Naive B cell (primary cell): ENCODE measurements around the gene SPAG6. TPM values are rescaled to one million over a fixed set of nuclear protein-coding genes. Genes with fewer than 3 reads are reported as not detected.

ENCODE experiments used
- ATAC-seq, 2 donors: fragments of 150-1000 bp; cut with Tn5 transposase; 2 replicates each; pipeline ENCODE4 v1.10.0; 2021; ENCODE audit warnings: low read depth in 2 of 2, mild to moderate bottlenecking in 2 of 2, moderate library complexity in 2 of 2
- DNase-seq: peaks from one replicate; pipeline ENCODE4 v3.0.0; 2022
- H3K27ac Mint-ChIP-seq, 6 donors: one replicate each; pipeline ENCODE4 v1.8.0; 2020 to 2022; ENCODE audit warnings: mild to moderate bottlenecking in 6 of 6, mixed read lengths in 6 of 6, moderate library complexity in 5 of 6, inconsistent platforms in 2 of 6
- H3K27me3 Mint-ChIP-seq, 3 donors: one replicate each; pipeline ENCODE4 v1.8.0; 2021 to 2022; ENCODE audit warnings: mixed read lengths in 3 of 3, mild to moderate bottlenecking in 1 of 3
- H3K36me3 Mint-ChIP-seq, 2 donors: one replicate each; pipeline ENCODE4 v1.8.0; 2020 to 2022; ENCODE audit warnings: mixed read lengths in 2 of 2, inconsistent platforms in 1 of 2, mild to moderate bottlenecking in 1 of 2
- H3K4me1 Mint-ChIP-seq, 3 donors: one replicate each; pipeline ENCODE4 v1.8.0; 2020 to 2022; ENCODE audit warnings: mixed read lengths in 3 of 3, inconsistent platforms in 1 of 3, mild to moderate bottlenecking in 1 of 3, moderate library complexity in 1 of 3
- H3K4me3 Mint-ChIP-seq, 8 donors: one replicate each; pipeline ENCODE4 v1.8.0; 2020 to 2022; ENCODE audit warnings: mild to moderate bottlenecking in 8 of 8, mixed read lengths in 8 of 8, moderate library complexity in 8 of 8, inconsistent platforms in 2 of 8
- H3K9me3 Mint-ChIP-seq, 7 donors: one replicate each; pipeline ENCODE4 v1.8.0; 2020 to 2022; ENCODE audit warnings: mixed read lengths in 7 of 7, mild to moderate bottlenecking in 5 of 7, inconsistent platforms in 2 of 7, moderate library complexity in 1 of 7
- polyA plus RNA-seq, 6 donors: library from polyadenylated mRNA; unstranded; fragments of 300-500 nt; fragmentation: Illumina TruSeq; gene quantifications; one replicate each; pipeline ENCODE4 v1.2.3, GENCODE V29; 2021; ENCODE audit warnings: low read depth in 6 of 6

SPAG6 gene
- polyA plus RNA-seq, 6 donors from 2014 or later: not detected

GRCh38 chr10:22317771-22318565, 27.3 kb upstream of the SPAG6 start:
- H3K4me1 Mint-ChIP-seq: peaks cover 25 to 51% (median 26%) of the 10 kb centered on the region in 3 donors
- peaks cover 0 to 4% (median 0%) of the 10 kb centered on the region in 7 donors for H3K9me3 Mint-ChIP-seq
- H3K27ac Mint-ChIP-seq: peak overlapping the region; percentile 24 to 95 (median 60)
- peak overlapping the region in 5 of 8 donors; percentile 90 to 97 (median 94) for H3K4me3 Mint-ChIP-seq
- DNase-seq (no peak), ATAC-seq (no peak)
- H3K27me3 Mint-ChIP-seq: peaks cover 0 to 5% (median 0%) of the 10 kb centered on the region in 3 donors
- H3K36me3 Mint-ChIP-seq: peaks cover 0 to 7% of the 10 kb centered on the region in 2 donors

GRCh38 chr10:22318772-22319171, 26.5 kb upstream of the SPAG6 start:
- H3K4me1 Mint-ChIP-seq: peaks cover 30 to 57% (median 31%) of the 10 kb centered on the region in 3 donors

GRCh38 chr10:22319547-22319979, 25.7 kb upstream of the SPAG6 start:
- Mint-ChIP-seq H3K36me3 (peaks cover 0 to 7% of the 10 kb centered on the region in 2 donors), H3K4me3 (peak overlapping the region; percentile 85 to 97 (median 94))

More at GRCh38 chr10:22318772-22319171, 26.5 kb upstream of the SPAG6 start:
- Mint-ChIP-seq H3K9me3 (peaks cover 0 to 4% (median 0%) of the 10 kb centered on the region in 7 donors), H3K36me3 (peaks cover 0 to 7% of the 10 kb centered on the region in 2 donors), H3K27me3 (peaks cover 0 to 5% (median 0%) of the 10 kb centered on the region in 3 donors), H3K27ac (peak overlapping the region in 2 of 6 donors; percentile 74 to 95), H3K4me3 (peak overlapping the region in 4 of 8 donors; percentile 10 to 94 (median 59))
- ATAC-seq: no peak
- no peak for DNase-seq

GRCh38 chr10:22319980-22320558, 25.2 kb upstream of the SPAG6 start:
- Mint-ChIP-seq H3K4me1 (peaks cover 43 to 66% (median 44%) of the 10 kb centered on the region in 3 donors), H3K4me3 (peak overlapping the region; percentile 85 to 97 (median 94)), H3K36me3 (peaks cover 0 to 7% of the 10 kb centered on the region in 2 donors), H3K27me3 (peaks cover 0 to 5% (median 0%) of the 10 kb centered on the region in 3 donors), H3K27ac (peak overlapping the region; percentile 87 to 98 (median 96)), H3K9me3 (peaks cover 0 to 4% (median 0%) of the 10 kb centered on the region in 7 donors)
- DNase-seq: no peak
- no peak for ATAC-seq

More at GRCh38 chr10:22319547-22319979, 25.7 kb upstream of the SPAG6 start:
- ATAC-seq: no peak
- H3K4me1 Mint-ChIP-seq: peaks cover 38 to 65% (median 39%) of the 10 kb centered on the region in 3 donors
- DNase-seq: no peak
- H3K9me3 Mint-ChIP-seq: peaks cover 0 to 4% (median 0%) of the 10 kb centered on the region in 7 donors
- H3K27ac Mint-ChIP-seq: peak overlapping the region in 4 of 6 donors; percentile 89 to 98 (median 96)
- peaks cover 0 to 5% (median 0%) of the 10 kb centered on the region in 3 donors for H3K27me3 Mint-ChIP-seq

- H3K4me1 Mint-ChIP-seq: peaks cover 39 to 61% (median 39%) of the 10 kb centered on the region in 3 donors
- H3K9me3 Mint-ChIP-seq: peaks cover 0 to 4% (median 0%) of the 10 kb centered on the region in 7 donors
- peak within 1 kb of the TSS; percentile 87 to 98 (median 96) for H3K27ac Mint-ChIP-seq
- DNase-seq (peak; percentile 59), ATAC-seq (peak; percentile 17 to 26)
- H3K4me3 Mint-ChIP-seq: peak within 1 kb of the TSS; percentile 92 to 97 (median 94)
- H3K36me3 Mint-ChIP-seq: peaks cover 0 to 7% of the 10 kb centered on the region in 2 donors
- peaks cover 0 to 5% (median 0%) of the 10 kb centered on the region in 3 donors for H3K27me3 Mint-ChIP-seq
Measured at GRCh38 chr10:22320591-22321155, 24.6 kb upstream of the SPAG6 start, which contains the start of gene BMI1. Gene BMI1 (plus strand): TSS chr10:22321099. CDS start chr10:22326450, 5,351 bp downstream.

- Mint-ChIP-seq H3K4me3 (peak overlapping the region; percentile 83 to 96 (median 91)), H3K27me3 (peaks cover 0 to 5% (median 0%) of the 10 kb centered on the region in 3 donors), H3K9me3 (peaks cover 0 to 4% (median 0%) of the 10 kb centered on the region in 7 donors), H3K4me1 (peaks cover 38 to 64% (median 43%) of the 10 kb centered on the region in 3 donors), H3K27ac (peak overlapping the region in 4 of 6 donors; percentile 33 to 95 (median 68)), H3K36me3 (peaks cover 0 to 7% of the 10 kb centered on the region in 2 donors)
- DNase-seq: peak; percentile 73
- ATAC-seq: peak; percentile 28 to 31
Measured at GRCh38 chr10:22321156-22321923, 24.0 kb upstream of the SPAG6 start.

GRCh38 chr10:22321924-22322640, 23.2 kb upstream of the SPAG6 start:
- ATAC-seq (peak; percentile 3 to 9), DNase-seq (no peak)
- peaks cover 38 to 58% (median 38%) of the 10 kb centered on the region in 3 donors for H3K4me1 Mint-ChIP-seq

GRCh38 chr10:22322641-22323160, 22.6 kb upstream of the SPAG6 start:
- H3K27ac Mint-ChIP-seq: peak overlapping the region in 4 of 6 donors; percentile 70 to 94 (median 92)
- no peak for ATAC-seq
- no peak for DNase-seq
- H3K27me3 Mint-ChIP-seq: peaks cover 0 to 5% (median 0%) of the 10 kb centered on the region in 3 donors
- H3K4me3 Mint-ChIP-seq: peak overlapping the region; percentile 89 to 96 (median 92)
- peaks cover 3 to 7% of the 10 kb centered on the region in 2 donors for H3K36me3 Mint-ChIP-seq
- H3K9me3 Mint-ChIP-seq: peaks cover 0 to 4% (median 0%) of the 10 kb centered on the region in 7 donors
- peaks cover 38 to 52% (median 38%) of the 10 kb centered on the region in 3 donors for H3K4me1 Mint-ChIP-seq

More at GRCh38 chr10:22321924-22322640, 23.2 kb upstream of the SPAG6 start:
- H3K4me3 Mint-ChIP-seq: peak overlapping the region; percentile 89 to 96 (median 92)
- peaks cover 0 to 5% (median 0%) of the 10 kb centered on the region in 3 donors for H3K27me3 Mint-ChIP-seq
- H3K36me3 Mint-ChIP-seq: peaks cover 0 to 7% of the 10 kb centered on the region in 2 donors
- peaks cover 0 to 4% (median 0%) of the 10 kb centered on the region in 7 donors for H3K9me3 Mint-ChIP-seq
- peak overlapping the region; percentile 70 to 94 (median 92) for H3K27ac Mint-ChIP-seq

- DNase-seq (no peak), ATAC-seq (no peak)
- H3K27me3 Mint-ChIP-seq: peaks cover 0 to 5% (median 0%) of the 10 kb centered on the region in 3 donors
- peaks cover 0 to 4% (median 0%) of the 10 kb centered on the region in 7 donors for H3K9me3 Mint-ChIP-seq
- H3K4me1 Mint-ChIP-seq: peaks cover 35 to 45% (median 38%) of the 10 kb centered on the region in 3 donors
- H3K36me3 Mint-ChIP-seq: peaks cover 5 to 7% of the 10 kb centered on the region in 2 donors
- peak overlapping the region in 4 of 8 donors; percentile 89 to 95 (median 93) for H3K4me3 Mint-ChIP-seq
- no peak overlapping the region for H3K27ac Mint-ChIP-seq
Measured at GRCh38 chr10:22323538-22324305, 21.6 kb upstream of the SPAG6 start.

GRCh38 chr10:22324413-22324812, 20.9 kb upstream of the SPAG6 start:
- Mint-ChIP-seq H3K27me3 (peaks cover 0 to 5% (median 0%) of the 10 kb centered on the region in 3 donors), H3K27ac (peak overlapping the region in 2 of 6 donors; percentile 7 to 84), H3K9me3 (peaks cover 0 to 4% (median 0%) of the 10 kb centered on the region in 7 donors), H3K4me3 (peak overlapping the region in 7 of 8 donors; percentile 83 to 95 (median 93)), H3K4me1 (peaks cover 35 to 44% (median 38%) of the 10 kb centered on the region in 3 donors), H3K36me3 (peaks cover 7 to 9% of the 10 kb centered on the region in 2 donors)
- ATAC-seq (no peak), DNase-seq (no peak)

GRCh38 chr10:22324893-22325271, 20.4 kb upstream of the SPAG6 start:
- Mint-ChIP-seq H3K4me3 (peak overlapping the region; percentile 83 to 95 (median 93)), H3K27me3 (peaks cover 0 to 5% (median 0%) of the 10 kb centered on the region in 3 donors), H3K9me3 (peaks cover 0 to 4% (median 0%) of the 10 kb centered on the region in 7 donors), H3K27ac (peak overlapping the region in 5 of 6 donors; percentile 80 to 94 (median 88)), H3K4me1 (peaks cover 35 to 40% (median 35%) of the 10 kb centered on the region in 3 donors), H3K36me3 (peaks cover 6 to 14% of the 10 kb centered on the region in 2 donors)
- DNase-seq (no peak), ATAC-seq (no peak)
